Tibial nerve (tissue), 4 donors: ENCODE data around the gene TMCO4.
"Not testable (repeated sequence)": the region's sequence is repeated elsewhere in the genome, so short reads cannot be mapped to it uniquely, and the experiment has no call there.

ENCODE experiments used
- EP300 ChIP-seq, 2 donors: sonication (generic); formaldehyde crosslinking; IDR thresholded peaks; one replicate each; pipeline ENCODE4 v1.6.1; 2017; ENCODE audit warnings: antibody characterized with exemption in 2 of 2, mild to moderate bottlenecking in 1 of 2
- POLR2A ChIP-seq, 2 donors: fragments of 450-650 bp; IDR thresholded peaks; one replicate each; pipeline ENCODE4 v1.6.1; 2017; ENCODE audit warnings: antibody characterized with exemption in 2 of 2, mild to moderate bottlenecking in 2 of 2, moderate library complexity in 2 of 2
- TF ChIP-seq, protein P1 (sequence below), 5 experiments: fragments of 200-600 bp in 3 of 5; fragments of 450-650 bp in 2 of 5; sonication (generic) in 3 of 5; IDR thresholded peaks; one replicate each; pipeline ENCODE4 v1.5.1; 2016 to 2019; ENCODE audit warnings: antibody characterized with exemption in 5 of 5, mild to moderate bottlenecking in 3 of 5, moderate library complexity in 2 of 5

GRCh38 chr1:19635064-19635463 lies 164.7 kb downstream of the TMCO4 start:
- TF ChIP-seq, protein P1, sequence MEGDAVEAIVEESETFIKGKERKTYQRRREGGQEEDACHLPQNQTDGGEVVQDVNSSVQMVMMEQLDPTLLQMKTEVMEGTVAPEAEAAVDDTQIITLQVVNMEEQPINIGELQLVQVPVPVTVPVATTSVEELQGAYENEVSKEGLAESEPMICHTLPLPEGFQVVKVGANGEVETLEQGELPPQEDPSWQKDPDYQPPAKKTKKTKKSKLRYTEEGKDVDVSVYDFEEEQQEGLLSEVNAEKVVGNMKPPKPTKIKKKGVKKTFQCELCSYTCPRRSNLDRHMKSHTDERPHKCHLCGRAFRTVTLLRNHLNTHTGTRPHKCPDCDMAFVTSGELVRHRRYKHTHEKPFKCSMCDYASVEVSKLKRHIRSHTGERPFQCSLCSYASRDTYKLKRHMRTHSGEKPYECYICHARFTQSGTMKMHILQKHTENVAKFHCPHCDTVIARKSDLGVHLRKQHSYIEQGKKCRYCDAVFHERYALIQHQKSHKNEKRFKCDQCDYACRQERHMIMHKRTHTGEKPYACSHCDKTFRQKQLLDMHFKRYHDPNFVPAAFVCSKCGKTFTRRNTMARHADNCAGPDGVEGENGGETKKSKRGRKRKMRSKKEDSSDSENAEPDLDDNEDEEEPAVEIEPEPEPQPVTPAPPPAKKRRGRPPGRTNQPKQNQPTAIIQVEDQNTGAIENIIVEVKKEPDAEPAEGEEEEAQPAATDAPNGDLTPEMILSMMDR (IDR thresholded peaks at IDR 0.05): not testable (repeated sequence)
- TF ChIP-seq POLR2A, EP300 (IDR thresholded peaks at IDR 0.05): not testable (repeated sequence)
